ENCODE measurements around the gene SLC9A8. TPM values are rescaled to one million over a fixed set of nuclear protein-coding genes. Genes with fewer than 3 reads are reported as not detected.

SLC9A8 gene
- total and polyA plus RNA-seq, 7 experiments from 2014 or later, result 6.2 to 42.5 (median 23.6) TPM

- Mint-ChIP-seq H3K4me1 (peaks cover 25 to 48% (median 36%) of the 10 kb centered on the region in 7 donors), H3K9me3 (no peaks in the 10 kb centered on the region), H3K27me3 (no peaks in the 10 kb centered on the region), H3K27ac (peak within 1 kb of the TSS; percentile 97 to 100 (median 99)), H3K4me3 (peak within 1 kb of the TSS; percentile 96 to 99 (median 97)), H3K36me3 (no peaks in the 10 kb centered on the region)
- POLR2A ChIA-PET, result interaction anchor here (0.6 to 5.5 kb wide), 3 partner anchors 9 to 627 kb away, joined by 3 to 44 read pairs (median 3); partner anchors contain the start of gene RNF114
- CTCF ChIA-PET, result interaction anchor here (1.1 to 1.3 kb wide), 2 partner anchors 14 to 28 kb away, joined by 4 to 6 read pairs; no protein-coding TSS in a partner anchor
- peaks cover 0 to 11% (median 0%) of the 10 kb centered on the region in 3 experiments for H3K36me3 ChIP-seq (ENCODE audit: control insufficient read depth in 2 of 3, insufficient read depth in 3 of 3, low read length in 3 of 3)
- intact Hi-C loops (cut with micrococcal nuclease), result loop anchor here (1.0 to 5.0 kb wide), 10 partner anchors 13 to 868 kb away; partner anchors contain the start of genes RNF114 (in 2 of the 2), CSE1L (in 1 of the 2), PTPN1 (in 1 of the 2) and SLC9A8 (in 1 of the 2)
- no peaks in the 10 kb centered on the region for H3K27me3 ChIP-seq (ENCODE audit: control insufficient read depth in 2 of 2, insufficient read depth in 2 of 2, low read length in 2 of 2)
- H3K27ac ChIP-seq (ENCODE audit: low read depth, low read length), result peak within 1 kb of the TSS; percentile 100
- ATAC-seq (peak; percentile 88), DNase-seq (peak; percentile 87 to 99 (median 93))
- peak within 1 kb of the TSS; percentile 93 for H3K4me3 ChIP-seq (ENCODE audit: low read length)
- H3K9me3 ChIP-seq (ENCODE audit: control insufficient read depth in 2 of 3, low read length in 3 of 3), result no peaks in the 10 kb centered on the region
- H3K4me1 ChIP-seq (ENCODE audit: control insufficient read depth in 2 of 2, insufficient read depth in 2 of 2, low read length in 2 of 2), result peaks cover 11 to 16% of the 10 kb centered on the region in 2 donors
These were observed 102.9 kb downstream of the SLC9A8 start, which contains the start of gene SPATA2 for GRCh38 chr20:49915380-49916145. SPATA2 (minus strand) TSS chr20:49915529; CDS start chr20:49908490, 7,039 bp downstream.

DNA sequence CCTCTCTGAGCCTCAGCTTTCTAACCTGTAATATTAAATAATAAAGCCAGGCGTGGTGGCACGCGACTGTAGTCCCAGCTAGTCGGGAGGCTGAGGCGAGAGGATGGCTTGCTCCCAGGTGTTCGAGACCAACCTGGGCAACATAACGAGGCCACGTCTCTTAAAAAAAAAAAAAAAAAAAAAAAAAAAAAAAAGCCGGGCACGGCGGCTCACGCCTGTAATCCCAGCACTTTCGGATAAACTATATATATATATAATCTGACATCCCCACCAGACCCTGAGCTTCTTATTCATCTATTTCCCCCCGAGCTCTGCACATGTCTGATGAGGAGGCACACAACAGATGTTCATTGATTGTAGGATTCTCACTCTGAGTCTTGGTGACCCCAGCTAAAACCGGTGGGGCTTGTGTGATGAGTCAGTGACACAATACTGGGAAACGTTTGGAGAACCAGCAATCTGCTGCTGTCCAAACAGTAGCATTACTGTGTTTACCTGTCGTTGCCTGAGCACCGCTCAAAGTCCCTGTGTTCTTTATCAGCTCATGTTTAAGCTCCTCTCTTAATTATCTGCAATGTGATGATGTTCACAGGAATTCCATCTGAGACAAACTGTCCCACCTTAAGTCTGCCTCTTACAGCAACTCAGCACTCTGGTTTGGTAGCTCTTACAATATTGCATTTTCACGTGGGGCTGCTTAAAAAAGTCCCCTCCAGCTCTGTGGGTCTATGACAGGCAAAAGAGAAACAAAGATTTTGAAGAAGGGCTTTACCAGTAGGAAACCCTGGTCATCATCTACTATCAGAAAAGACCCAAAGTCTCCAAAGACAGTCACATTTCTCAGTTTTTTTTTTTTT, 103.7 kb downstream of the SLC9A8 start:
- Mint-ChIP-seq H3K4me1 (peaks cover 21 to 44% (median 36%) of the 10 kb centered on the region in 7 donors), H3K27me3 (no peaks in the 10 kb centered on the region), H3K4me3 (peak overlapping the region; percentile 96 to 99 (median 97)), H3K27ac (peak overlapping the region; percentile 97 to 100 (median 99)), H3K36me3 (no peaks in the 10 kb centered on the region), H3K9me3 (no peaks in the 10 kb centered on the region)
- Histone ChIP-seq H3K36me3 (ENCODE audit: control insufficient read depth in 2 of 3, insufficient read depth in 3 of 3, low read length in 3 of 3) (peaks cover 0 to 11% (median 0%) of the 10 kb centered on the region in 3 experiments), H3K4me1 (ENCODE audit: control insufficient read depth in 2 of 2, insufficient read depth in 2 of 2, low read length in 2 of 2) (peaks cover 11 to 16% of the 10 kb centered on the region in 2 donors), H3K27me3 (ENCODE audit: control insufficient read depth in 2 of 2, insufficient read depth in 2 of 2, low read length in 2 of 2) (no peaks in the 10 kb centered on the region), H3K9me3 (ENCODE audit: control insufficient read depth in 2 of 3, low read length in 3 of 3) (no peaks in the 10 kb centered on the region), H3K4me3 (ENCODE audit: low read length) (peak overlapping the region; percentile 93), H3K27ac (ENCODE audit: low read depth, low read length) (peak overlapping the region; percentile 100)
- POLR2A ChIA-PET, result interaction anchor here (0.6 to 5.5 kb wide), 3 partner anchors 10 to 626 kb away, joined by 3 to 44 read pairs (median 3); partner anchors contain the start of gene RNF114
- no peak for DNase-seq
- CTCF ChIA-PET, result interaction anchor here (0.6 to 1.3 kb wide), 3 partner anchors 13 to 268 kb away, joined by 3 to 6 read pairs (median 4); no protein-coding TSS in a partner anchor
- intact Hi-C loops (cut with micrococcal nuclease), result loop anchor here (2.0 to 5.0 kb wide), 2 partner anchors 640 to 869 kb away; partner anchors contain the start of gene CSE1L (in 1 of the 2)
- ATAC-seq, result no peak

GRCh38 chr20:49918446-49918845, 105.8 kb downstream of the SLC9A8 start:
- no peaks in the 10 kb centered on the region for H3K27me3 Mint-ChIP-seq
- H3K9me3 ChIP-seq (ENCODE audit: control insufficient read depth in 2 of 3, low read length in 3 of 3), result no peaks in the 10 kb centered on the region
- no peak for ATAC-seq
- no peak overlapping the region for H3K4me3 ChIP-seq (ENCODE audit: low read length)
- no peak overlapping the region for H3K27ac Mint-ChIP-seq
- ChIA-PET CTCF (no interaction called here), POLR2A (no interaction called here)
- no peak overlapping the region for H3K4me3 Mint-ChIP-seq
- H3K4me1 ChIP-seq (ENCODE audit: control insufficient read depth in 2 of 2, insufficient read depth in 2 of 2, low read length in 2 of 2), result peaks cover 11 to 15% of the 10 kb centered on the region in 2 donors
- intact Hi-C loops (cut with micrococcal nuclease), result loop anchor here in 1 of 2 donors (5.0 kb wide), 1 partner anchor 871 kb away; the partner anchor contains the start of gene CSE1L
- H3K4me1 Mint-ChIP-seq, result peaks cover 14 to 32% (median 25%) of the 10 kb centered on the region in 7 donors
- peaks cover 0 to 11% (median 0%) of the 10 kb centered on the region in 3 experiments for H3K36me3 ChIP-seq (ENCODE audit: control insufficient read depth in 2 of 3, insufficient read depth in 3 of 3, low read length in 3 of 3)
- no peak for DNase-seq
- no peaks in the 10 kb centered on the region for H3K27me3 ChIP-seq (ENCODE audit: control insufficient read depth in 2 of 2, insufficient read depth in 2 of 2, low read length in 2 of 2)
- no peak overlapping the region for H3K27ac ChIP-seq (ENCODE audit: low read depth, low read length)
- peaks cover 0 to 1% (median 0%) of the 10 kb centered on the region in 11 donors for H3K9me3 Mint-ChIP-seq
- no peaks in the 10 kb centered on the region for H3K36me3 Mint-ChIP-seq

DNA sequence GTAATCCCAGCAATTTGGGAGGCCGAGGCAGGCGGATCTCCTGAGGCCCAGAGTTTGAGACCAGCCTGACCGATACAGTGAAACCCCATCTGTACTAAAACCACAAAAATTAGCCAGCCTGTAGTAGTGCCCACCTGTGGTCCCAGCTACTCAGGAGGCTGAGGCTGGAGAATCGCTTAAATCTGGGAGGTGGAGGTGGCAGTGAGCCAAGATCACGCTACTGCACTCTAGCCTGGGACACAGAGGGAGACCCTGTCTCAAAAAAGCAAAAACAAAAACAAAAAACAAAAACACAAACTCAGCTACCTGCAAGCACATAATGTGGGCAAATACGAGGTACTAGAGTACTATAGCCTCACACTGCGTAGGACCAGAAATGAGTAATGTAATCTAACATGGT, 106.4 kb downstream of the SLC9A8 start:
- H3K27me3 ChIP-seq (ENCODE audit: control insufficient read depth in 2 of 2, insufficient read depth in 2 of 2, low read length in 2 of 2), result no peaks in the 10 kb centered on the region
- no peak overlapping the region for H3K27ac Mint-ChIP-seq
- ChIA-PET CTCF (no interaction called here), POLR2A (no interaction called here)
- peaks cover 0 to 11% (median 0%) of the 10 kb centered on the region in 3 experiments for H3K36me3 ChIP-seq (ENCODE audit: control insufficient read depth in 2 of 3, insufficient read depth in 3 of 3, low read length in 3 of 3)
- no peak for DNase-seq
- peaks cover 9 to 27% (median 20%) of the 10 kb centered on the region in 7 donors for H3K4me1 Mint-ChIP-seq
- peaks cover 0 to 1% (median 0%) of the 10 kb centered on the region in 11 donors for H3K9me3 Mint-ChIP-seq
- ATAC-seq, result no peak
- intact Hi-C loops (cut with micrococcal nuclease), result loop anchor here in 1 of 2 donors (5.0 kb wide), 1 partner anchor 872 kb away; the partner anchor contains the start of gene CSE1L
- no peak overlapping the region for H3K27ac ChIP-seq (ENCODE audit: low read depth, low read length)
- no peak overlapping the region for H3K4me3 ChIP-seq (ENCODE audit: low read length)
- H3K4me1 ChIP-seq (ENCODE audit: control insufficient read depth in 2 of 2, insufficient read depth in 2 of 2, low read length in 2 of 2), result peaks cover 9 to 11% of the 10 kb centered on the region in 2 donors
- H3K4me3 Mint-ChIP-seq, result no peak overlapping the region
- H3K27me3 Mint-ChIP-seq, result no peaks in the 10 kb centered on the region
- H3K36me3 Mint-ChIP-seq, result no peaks in the 10 kb centered on the region
- no peaks in the 10 kb centered on the region for H3K9me3 ChIP-seq (ENCODE audit: control insufficient read depth in 2 of 3, low read length in 3 of 3)

GRCh38 chr20:49919461-49919860, 106.8 kb downstream of the SLC9A8 start:
- intact Hi-C loops (cut with micrococcal nuclease), result loop anchor here in 1 of 2 donors (5.0 kb wide), 1 partner anchor 872 kb away; the partner anchor contains the start of gene CSE1L
- H3K4me3 Mint-ChIP-seq, result no peak overlapping the region
- H3K4me1 Mint-ChIP-seq, result peaks cover 6 to 22% (median 16%) of the 10 kb centered on the region in 7 donors
- Histone ChIP-seq H3K27me3 (ENCODE audit: control insufficient read depth in 2 of 2, insufficient read depth in 2 of 2, low read length in 2 of 2) (no peaks in the 10 kb centered on the region), H3K4me1 (ENCODE audit: control insufficient read depth in 2 of 2, insufficient read depth in 2 of 2, low read length in 2 of 2) (peaks cover 4 to 9% of the 10 kb centered on the region in 2 donors), H3K36me3 (ENCODE audit: control insufficient read depth in 2 of 3, insufficient read depth in 3 of 3, low read length in 3 of 3) (peaks cover 0 to 11% (median 0%) of the 10 kb centered on the region in 3 experiments), H3K9me3 (ENCODE audit: control insufficient read depth in 2 of 3, low read length in 3 of 3) (no peaks in the 10 kb centered on the region), H3K4me3 (ENCODE audit: low read length) (no peak overlapping the region), H3K27ac (ENCODE audit: low read depth, low read length) (no peak overlapping the region)
- H3K27ac Mint-ChIP-seq, result no peak overlapping the region
- H3K27me3 Mint-ChIP-seq, result no peaks in the 10 kb centered on the region
- DNase-seq, result no peak
- ChIA-PET CTCF (no interaction called here), POLR2A (no interaction called here)
- H3K36me3 Mint-ChIP-seq, result no peaks in the 10 kb centered on the region
- no peak for ATAC-seq
- H3K9me3 Mint-ChIP-seq, result peaks cover 0 to 1% (median 0%) of the 10 kb centered on the region in 11 donors

- no peaks in the 10 kb centered on the region for H3K36me3 Mint-ChIP-seq
- no peak overlapping the region for H3K4me3 Mint-ChIP-seq
- H3K36me3 ChIP-seq (ENCODE audit: control insufficient read depth in 2 of 3, insufficient read depth in 3 of 3, low read length in 3 of 3), result no peaks in the 10 kb centered on the region
- CTCF ChIA-PET, result no interaction called here
- no peak for DNase-seq
- H3K9me3 ChIP-seq (ENCODE audit: control insufficient read depth in 2 of 3, low read length in 3 of 3), result no peaks in the 10 kb centered on the region
- H3K27ac ChIP-seq (ENCODE audit: low read depth, low read length), result no peak overlapping the region
- peaks cover 3 to 13% (median 6%) of the 10 kb centered on the region in 7 donors for H3K4me1 Mint-ChIP-seq
- intact Hi-C loops (cut with micrococcal nuclease), result no loop called here
- H3K27ac Mint-ChIP-seq, result no peak overlapping the region
- H3K4me3 ChIP-seq (ENCODE audit: low read length), result no peak overlapping the region
- peaks cover 0 to 8% of the 10 kb centered on the region in 2 donors for H3K4me1 ChIP-seq (ENCODE audit: control insufficient read depth in 2 of 2, insufficient read depth in 2 of 2, low read length in 2 of 2)
- ATAC-seq, result no peak
- H3K9me3 Mint-ChIP-seq, result peaks cover 0 to 1% (median 0%) of the 10 kb centered on the region in 11 donors
- POLR2A ChIA-PET, result interaction anchor here (0.5 kb wide), 1 partner anchor 430 kb away, joined by 3 read pairs; no protein-coding TSS in a partner anchor
- no peaks in the 10 kb centered on the region for H3K27me3 ChIP-seq (ENCODE audit: control insufficient read depth in 2 of 2, insufficient read depth in 2 of 2, low read length in 2 of 2)
- H3K27me3 Mint-ChIP-seq, result peaks cover 0 to 2% (median 0%) of the 10 kb centered on the region in 5 donors
These were observed 111.6 kb downstream of the SLC9A8 start for GRCh38 chr20:49924247-49924646.

All from naive thymus-derived CD4-positive, alpha-beta T cell (primary cell).